Suprapubic skin (tissue), 4 donors: Measurements from ENCODE around the gene MUC22.

Experiments used
- CTCF ChIP-seq, 2 donors: fragments of 200-600 bp in 1 of 2; fragments of 450-650 bp in 1 of 2; sonication (generic) in 1 of 2; IDR thresholded peaks; one replicate each; pipeline ENCODE4 v1.5.1; 2016 to 2019; ENCODE audit warnings: antibody characterized with exemption in 2 of 2, mild to moderate bottlenecking in 1 of 2, moderate library complexity in 1 of 2
- POLR2A ChIP-seq, 2 donors: fragments of 450-650 bp; IDR thresholded peaks; one replicate each; pipeline ENCODE4 v1.6.1; 2017; ENCODE audit warnings: antibody characterized with exemption in 2 of 2, mild to moderate bottlenecking in 2 of 2, moderate library complexity in 2 of 2
- POLR2AphosphoS5 ChIP-seq, 3 donors: sonication (generic); formaldehyde crosslinking; IDR thresholded peaks; one replicate each; pipeline ENCODE4 v1.6.1; 2017; ENCODE audit warnings: antibody characterized with exemption in 3 of 3

DNA sequence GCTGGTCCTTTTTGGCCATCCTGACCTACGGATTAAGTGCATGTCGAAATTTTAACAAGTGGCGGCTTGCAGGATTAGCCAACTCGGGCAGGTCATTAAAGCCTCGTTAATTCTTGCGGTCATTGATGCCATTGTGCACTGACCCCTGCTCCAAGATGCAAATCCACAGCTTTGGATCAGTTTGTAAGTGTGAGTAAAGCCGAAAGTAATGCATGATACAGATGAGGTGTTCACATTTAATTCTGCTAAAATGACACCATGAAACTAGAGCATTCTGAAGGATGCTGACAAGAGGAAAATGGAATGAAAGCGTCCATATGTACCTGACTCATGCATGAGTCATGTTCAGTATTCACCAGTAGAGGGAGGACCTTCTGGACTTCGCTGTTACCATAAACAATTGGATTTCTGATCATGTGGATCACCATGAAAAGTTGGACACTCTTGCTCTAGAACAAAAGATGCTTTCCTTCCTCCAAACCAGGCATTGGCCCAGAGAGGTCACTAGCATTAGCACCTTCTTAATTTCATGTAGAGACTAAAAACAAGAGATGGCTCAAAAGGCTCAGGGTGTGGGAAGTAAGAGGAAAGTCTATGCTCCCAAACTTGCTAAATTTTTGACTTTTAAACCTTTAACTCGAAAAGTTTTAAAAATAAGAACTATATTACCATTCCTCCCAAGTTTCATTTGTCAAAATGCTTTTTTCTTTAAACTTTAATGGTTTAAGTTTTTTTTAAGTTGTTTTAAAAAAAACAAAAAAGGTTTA is 48.0 kb downstream of the MUC22 start:
- no peak for TF ChIP-seq CTCF (IDR thresholded peaks at IDR 0.05)
- TF ChIP-seq POLR2A (IDR thresholded peaks at IDR 0.05) = no peak
- TF ChIP-seq POLR2AphosphoS5 (IDR thresholded peaks at IDR 0.05) = no peak
